Immature natural killer cell (primary cell): Measurements from ENCODE around the gene UQCRC2. TPM values are rescaled to one million over a fixed set of nuclear protein-coding genes. Genes with fewer than 3 reads are reported as not detected.

Experiments used
- DNase-seq, 3 donors: peaks; one replicate each; pipeline ENCODE4 v3.0.0; 2022; ENCODE audit warnings: mixed read lengths in 1 of 3
- H3K27ac Mint-ChIP-seq, 6 donors: one replicate each; pipeline ENCODE4 v1.8.0; 2020; ENCODE audit warnings: mixed read lengths in 6 of 6, mild to moderate bottlenecking in 5 of 6, inconsistent platforms in 4 of 6, moderate library complexity in 3 of 6
- H3K27me3 Mint-ChIP-seq, 3 donors: one replicate each; pipeline ENCODE4 v1.8.0; 2020 to 2021; ENCODE audit warnings: low read depth in 3 of 3, mild to moderate bottlenecking in 3 of 3, mixed read lengths in 3 of 3, moderate library complexity in 3 of 3, inconsistent platforms in 1 of 3
- H3K36me3 Mint-ChIP-seq, 3 donors: one replicate each; pipeline ENCODE4 v1.8.0; 2020; ENCODE audit warnings: mixed read lengths in 3 of 3, inconsistent platforms in 2 of 3, mild to moderate bottlenecking in 2 of 3
- H3K4me1 Mint-ChIP-seq, 2 donors: one replicate each; pipeline ENCODE4 v1.8.0; 2020; ENCODE audit warnings: inconsistent platforms in 2 of 2, mild to moderate bottlenecking in 2 of 2, mixed read lengths in 2 of 2, moderate library complexity in 1 of 2
- H3K4me3 Mint-ChIP-seq, 5 donors: one replicate each; pipeline ENCODE4 v1.8.0; 2020; ENCODE audit warnings: mild to moderate bottlenecking in 5 of 5, mixed read lengths in 5 of 5, inconsistent platforms in 3 of 5, moderate library complexity in 3 of 5
- H3K9me3 Mint-ChIP-seq, 6 donors: one replicate each; pipeline ENCODE4 v1.8.0; 2020; ENCODE audit warnings: mild to moderate bottlenecking in 6 of 6, mixed read lengths in 6 of 6, inconsistent platforms in 4 of 6, moderate library complexity in 3 of 6
- polyA plus RNA-seq, 3 donors: library from polyadenylated mRNA; unstranded; fragments of 300-500 nt; fragmentation: Illumina TruSeq; gene quantifications; one replicate each; pipeline ENCODE4 v1.2.3, GENCODE V29; 2021

The UQCRC2 gene
- polyA plus RNA-seq, 3 donors from 2014 or later, result 147 to 208 (median 195) TPM

- peaks cover 0 to 8% (median 4%) of the 10 kb centered on the region in 3 donors for H3K36me3 Mint-ChIP-seq
- peak overlapping the region; percentile 98 to 100 (median 99) for H3K4me3 Mint-ChIP-seq
- no peak for DNase-seq
- H3K27me3 Mint-ChIP-seq, result peaks cover 10 to 14% (median 11%) of the 10 kb centered on the region in 3 donors
- H3K9me3 Mint-ChIP-seq, result no peaks in the 10 kb centered on the region
- peak overlapping the region; percentile 99 to 100 (median 99) for H3K27ac Mint-ChIP-seq
- peaks cover 60 to 83% of the 10 kb centered on the region in 2 donors for H3K4me1 Mint-ChIP-seq
These were observed 361 bp downstream of the UQCRC2 start for GRCh38 chr16:21953541-21953902.

DNA sequence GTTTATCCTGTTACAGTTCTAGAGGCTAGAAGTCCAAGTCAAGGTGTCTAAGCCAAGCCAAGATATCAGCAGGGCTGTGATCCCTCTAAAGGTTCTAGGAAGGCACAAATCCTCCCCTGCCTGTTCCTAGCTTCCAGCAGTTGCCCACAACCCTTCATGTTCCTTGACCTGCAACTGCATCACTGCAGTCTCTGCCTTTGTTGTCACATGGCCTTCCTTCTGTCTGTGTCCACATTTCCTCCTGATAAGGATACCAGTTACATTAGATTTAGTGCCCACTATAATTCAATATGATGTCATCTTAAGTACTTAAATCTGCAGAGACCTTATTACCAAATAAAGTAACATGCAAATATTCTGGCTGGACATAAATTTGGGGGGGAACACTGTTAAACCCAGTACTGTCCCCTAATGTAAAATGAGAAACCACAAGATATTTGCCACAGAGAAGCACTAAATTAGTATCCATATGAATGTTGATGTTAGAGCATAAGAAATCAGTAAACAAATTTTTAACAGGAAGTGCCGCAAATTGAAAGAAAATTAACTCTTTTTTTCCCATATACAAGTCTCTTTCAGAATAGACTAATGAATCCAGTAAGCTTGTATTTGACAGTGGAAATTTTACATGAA, 4.7 kb downstream of the UQCRC2 start:
- Mint-ChIP-seq H3K9me3 (no peaks in the 10 kb centered on the region), H3K4me1 (peaks cover 31 to 55% of the 10 kb centered on the region in 2 donors), H3K27me3 (peaks cover 6 to 7% (median 7%) of the 10 kb centered on the region in 3 donors), H3K27ac (peak overlapping the region in 4 of 6 donors; percentile 21 to 76 (median 54)), H3K4me3 (no peak overlapping the region), H3K36me3 (peaks cover 13 to 35% (median 24%) of the 10 kb centered on the region in 3 donors)
- no peak for DNase-seq

DNA sequence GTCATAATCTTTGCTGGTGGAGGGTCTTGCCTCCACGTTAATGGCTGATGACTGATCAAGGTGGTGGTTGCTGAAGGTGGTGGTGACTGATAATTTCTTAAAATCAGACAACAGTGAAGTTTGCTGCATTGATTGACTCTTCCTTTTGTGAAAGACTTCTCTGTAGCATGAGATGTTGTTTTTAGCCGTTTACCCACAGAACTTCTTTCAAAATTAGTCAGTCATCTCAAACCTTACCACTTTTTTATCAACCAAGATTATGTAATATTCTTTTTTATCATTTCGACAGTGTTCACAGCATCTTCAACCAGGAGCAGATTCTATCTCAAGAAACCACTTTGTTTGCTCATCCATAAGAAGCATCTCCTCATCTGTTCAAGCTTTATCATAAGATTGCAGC, 5.9 kb downstream of the UQCRC2 start:
- Mint-ChIP-seq H3K9me3 (no peaks in the 10 kb centered on the region), H3K4me3 (no peak overlapping the region), H3K36me3 (peaks cover 13 to 35% (median 24%) of the 10 kb centered on the region in 3 donors), H3K27me3 (peaks cover 0 to 2% (median 0%) of the 10 kb centered on the region in 3 donors), H3K27ac (no peak overlapping the region), H3K4me1 (peaks cover 19 to 43% of the 10 kb centered on the region in 2 donors)
- no peak for DNase-seq

GRCh38 chr16:21962475-21962874, 9.3 kb downstream of the UQCRC2 start:
- no peak for DNase-seq
- H3K27me3 Mint-ChIP-seq, result no peaks in the 10 kb centered on the region
- no peak overlapping the region for H3K4me3 Mint-ChIP-seq
- H3K36me3 Mint-ChIP-seq, result peaks cover 19 to 61% (median 45%) of the 10 kb centered on the region in 3 donors
- H3K27ac Mint-ChIP-seq, result no peak overlapping the region
- no peaks in the 10 kb centered on the region for H3K9me3 Mint-ChIP-seq
- peaks cover 4 to 12% of the 10 kb centered on the region in 2 donors for H3K4me1 Mint-ChIP-seq

GRCh38 chr16:21963887-21964286, 10.7 kb downstream of the UQCRC2 start:
- peaks cover 0 to 5% of the 10 kb centered on the region in 2 donors for H3K4me1 Mint-ChIP-seq

DNA sequence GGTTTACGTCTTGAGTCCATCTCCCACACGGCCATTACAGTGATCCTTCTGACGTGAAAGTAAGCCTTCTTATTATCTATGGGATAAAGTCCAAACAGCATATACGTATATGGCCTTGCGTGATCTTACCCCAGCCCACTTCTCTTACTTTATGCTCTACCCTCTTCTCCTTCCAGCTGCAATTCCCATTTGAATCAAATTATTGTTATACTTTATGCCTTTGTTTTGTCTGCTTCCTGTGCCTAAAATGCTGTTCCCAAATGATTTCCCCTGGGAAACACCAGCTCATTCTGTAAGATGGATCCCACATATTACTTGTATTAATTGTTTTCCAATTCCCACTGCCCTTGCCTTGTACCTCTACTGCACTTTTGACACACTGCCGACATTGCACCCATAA, 11.2 kb downstream of the UQCRC2 start:
- Mint-ChIP-seq H3K9me3 (no peaks in the 10 kb centered on the region), H3K27ac (no peak overlapping the region), H3K4me1 (peaks cover 0 to 5% of the 10 kb centered on the region in 2 donors), H3K36me3 (peaks cover 18 to 60% (median 45%) of the 10 kb centered on the region in 3 donors), H3K27me3 (no peaks in the 10 kb centered on the region), H3K4me3 (no peak overlapping the region)
- no peak for DNase-seq

More at GRCh38 chr16:21963887-21964286, 10.7 kb downstream of the UQCRC2 start:
- Mint-ChIP-seq H3K36me3 (peaks cover 22 to 63% (median 47%) of the 10 kb centered on the region in 3 donors), H3K27me3 (no peaks in the 10 kb centered on the region), H3K27ac (no peak overlapping the region), H3K4me3 (no peak overlapping the region), H3K9me3 (no peaks in the 10 kb centered on the region)
- DNase-seq, result no peak

- DNase-seq, result no peak
- H3K27ac Mint-ChIP-seq, result no peak overlapping the region
- H3K4me1 Mint-ChIP-seq, result no peaks in the 10 kb centered on the region
- no peak overlapping the region for H3K4me3 Mint-ChIP-seq
- H3K27me3 Mint-ChIP-seq, result no peaks in the 10 kb centered on the region
- H3K36me3 Mint-ChIP-seq, result peaks cover 5 to 45% (median 33%) of the 10 kb centered on the region in 3 donors
- no peaks in the 10 kb centered on the region for H3K9me3 Mint-ChIP-seq
These were observed 18.7 kb downstream of the UQCRC2 start for GRCh38 chr16:21971856-21972255.

- no peak for DNase-seq
- no peaks in the 10 kb centered on the region for H3K9me3 Mint-ChIP-seq
- H3K27ac Mint-ChIP-seq, result no peak overlapping the region
- H3K4me1 Mint-ChIP-seq, result no peaks in the 10 kb centered on the region
- H3K4me3 Mint-ChIP-seq, result no peak overlapping the region
- H3K27me3 Mint-ChIP-seq, result no peaks in the 10 kb centered on the region
- peaks cover 10 to 40% (median 25%) of the 10 kb centered on the region in 3 donors for H3K36me3 Mint-ChIP-seq
These were observed 20.8 kb downstream of the UQCRC2 start for GRCh38 chr16:21973945-21974344.

DNA sequence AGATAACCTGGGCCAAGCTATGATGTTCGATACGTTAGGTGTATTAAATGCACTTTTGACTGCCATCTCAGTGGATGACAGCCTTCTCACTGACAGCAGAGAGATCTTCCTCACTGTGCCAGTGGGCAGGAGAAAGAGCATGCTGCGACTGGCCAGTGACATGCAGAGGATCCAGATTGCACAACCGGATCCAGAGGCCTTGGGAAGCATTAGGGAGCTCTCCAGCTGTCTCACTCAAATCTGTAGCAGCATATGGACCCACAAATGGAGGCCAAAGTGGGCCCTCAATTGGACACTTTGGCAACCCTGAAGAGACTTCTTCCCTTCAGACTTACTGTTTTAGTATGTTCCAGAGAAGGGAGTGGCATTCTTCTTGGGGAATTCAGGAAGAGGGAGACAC, 26.9 kb downstream of the UQCRC2 start:
- Mint-ChIP-seq H3K27me3 (no peaks in the 10 kb centered on the region), H3K36me3 (peaks cover 34 to 65% (median 51%) of the 10 kb centered on the region in 3 donors), H3K4me3 (no peak overlapping the region), H3K4me1 (no peaks in the 10 kb centered on the region), H3K9me3 (no peaks in the 10 kb centered on the region), H3K27ac (no peak overlapping the region)
- no peak for DNase-seq

DNA sequence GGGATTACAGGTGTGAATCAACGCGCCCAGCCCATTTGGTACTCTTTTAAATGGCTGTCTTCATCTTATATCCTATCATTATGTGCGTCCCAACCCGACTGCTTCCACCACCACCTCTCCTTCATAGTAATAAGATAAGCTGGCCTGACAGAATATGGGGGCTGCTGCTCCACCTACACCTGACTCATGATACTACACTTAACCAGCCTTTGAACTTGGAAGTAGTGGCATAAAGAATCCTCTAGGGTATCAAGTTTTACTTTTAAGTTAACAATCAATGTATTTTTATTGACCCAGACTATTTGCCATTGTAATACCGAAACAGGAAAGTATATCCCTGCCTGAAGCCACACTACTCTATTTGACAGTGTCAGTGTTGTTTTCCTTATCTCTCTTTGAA, 28.9 kb downstream of the UQCRC2 start:
- H3K4me1 Mint-ChIP-seq, result no peaks in the 10 kb centered on the region
- H3K27ac Mint-ChIP-seq, result no peak overlapping the region
- H3K36me3 Mint-ChIP-seq, result peaks cover 37 to 62% (median 46%) of the 10 kb centered on the region in 3 donors
- H3K27me3 Mint-ChIP-seq, result no peaks in the 10 kb centered on the region
- no peak overlapping the region for H3K4me3 Mint-ChIP-seq
- no peak for DNase-seq
- no peaks in the 10 kb centered on the region for H3K9me3 Mint-ChIP-seq

DNA sequence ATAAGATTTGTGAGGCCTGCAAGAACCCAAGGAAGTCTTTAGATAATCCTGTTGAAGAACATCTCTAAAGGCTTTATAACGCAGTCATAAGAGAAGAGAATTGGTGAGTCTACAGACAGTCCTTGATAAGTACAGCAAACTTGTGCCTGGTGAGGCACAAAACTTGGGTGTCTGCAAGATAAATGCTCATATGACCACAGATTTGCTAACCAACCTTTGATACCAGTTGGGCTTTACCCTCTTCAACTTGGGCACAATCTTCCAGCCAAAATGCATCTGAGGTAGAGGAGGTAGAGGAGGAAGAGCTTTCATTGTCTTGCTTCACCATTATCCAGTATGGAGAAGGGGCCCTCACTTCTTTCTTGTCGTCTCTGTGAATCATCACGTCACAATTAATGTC, 30.9 kb downstream of the UQCRC2 start:
- no peaks in the 10 kb centered on the region for H3K27me3 Mint-ChIP-seq
- H3K27ac Mint-ChIP-seq, result peak overlapping the region in 2 of 6 donors; percentile 0 to 45
- H3K4me1 Mint-ChIP-seq, result no peaks in the 10 kb centered on the region
- no peaks in the 10 kb centered on the region for H3K9me3 Mint-ChIP-seq
- no peak overlapping the region for H3K4me3 Mint-ChIP-seq
- H3K36me3 Mint-ChIP-seq, result peaks cover 29 to 53% (median 43%) of the 10 kb centered on the region in 3 donors
- DNase-seq, result no peak

- Mint-ChIP-seq H3K4me1 (no peaks in the 10 kb centered on the region), H3K27me3 (no peaks in the 10 kb centered on the region), H3K4me3 (no peak overlapping the region), H3K36me3 (peaks cover 21 to 39% (median 28%) of the 10 kb centered on the region in 3 donors), H3K9me3 (no peaks in the 10 kb centered on the region), H3K27ac (peak overlapping the region in 2 of 6 donors; percentile 37 to 74)
- DNase-seq, result no peak
These were observed 32.4 kb downstream of the UQCRC2 start for GRCh38 chr16:21985524-21985923.

- Mint-ChIP-seq H3K36me3 (peaks cover 15 to 32% (median 19%) of the 10 kb centered on the region in 3 donors), H3K4me3 (no peak overlapping the region), H3K27me3 (no peaks in the 10 kb centered on the region), H3K4me1 (no peaks in the 10 kb centered on the region), H3K27ac (peak overlapping the region in 5 of 6 donors; percentile 19 to 25 (median 22)), H3K9me3 (no peaks in the 10 kb centered on the region)
- DNase-seq, result no peak
These were observed 33.6 kb downstream of the UQCRC2 start for GRCh38 chr16:21986692-21987246.

GRCh38 chr16:21987498-21987897, 34.3 kb downstream of the UQCRC2 start:
- H3K9me3 Mint-ChIP-seq, result no peaks in the 10 kb centered on the region
- H3K4me1 Mint-ChIP-seq, result no peaks in the 10 kb centered on the region

More at GRCh38 chr16:21987498-21987897, 34.3 kb downstream of the UQCRC2 start:
- peaks cover 10 to 25% (median 14%) of the 10 kb centered on the region in 3 donors for H3K36me3 Mint-ChIP-seq
- no peaks in the 10 kb centered on the region for H3K27me3 Mint-ChIP-seq
- no peak for DNase-seq
- no peak overlapping the region for H3K4me3 Mint-ChIP-seq
- peak overlapping the region in 2 of 6 donors; percentile 4 to 42 for H3K27ac Mint-ChIP-seq
